Activated naive CD4-positive, alpha-beta T cell (primary cell): Measurements from ENCODE around the gene SPRYD3.
"Not testable (repeated sequence)": the region's sequence is repeated elsewhere in the genome, so short reads cannot be mapped to it uniquely, and the experiment has no call there.

Experiments used
- DNase-seq, 4 experiments: peaks; one replicate each; lab custom pipeline; 2025; lab: John Stamatoyannopoulos, UW

SPRYD3 gene

DNA sequence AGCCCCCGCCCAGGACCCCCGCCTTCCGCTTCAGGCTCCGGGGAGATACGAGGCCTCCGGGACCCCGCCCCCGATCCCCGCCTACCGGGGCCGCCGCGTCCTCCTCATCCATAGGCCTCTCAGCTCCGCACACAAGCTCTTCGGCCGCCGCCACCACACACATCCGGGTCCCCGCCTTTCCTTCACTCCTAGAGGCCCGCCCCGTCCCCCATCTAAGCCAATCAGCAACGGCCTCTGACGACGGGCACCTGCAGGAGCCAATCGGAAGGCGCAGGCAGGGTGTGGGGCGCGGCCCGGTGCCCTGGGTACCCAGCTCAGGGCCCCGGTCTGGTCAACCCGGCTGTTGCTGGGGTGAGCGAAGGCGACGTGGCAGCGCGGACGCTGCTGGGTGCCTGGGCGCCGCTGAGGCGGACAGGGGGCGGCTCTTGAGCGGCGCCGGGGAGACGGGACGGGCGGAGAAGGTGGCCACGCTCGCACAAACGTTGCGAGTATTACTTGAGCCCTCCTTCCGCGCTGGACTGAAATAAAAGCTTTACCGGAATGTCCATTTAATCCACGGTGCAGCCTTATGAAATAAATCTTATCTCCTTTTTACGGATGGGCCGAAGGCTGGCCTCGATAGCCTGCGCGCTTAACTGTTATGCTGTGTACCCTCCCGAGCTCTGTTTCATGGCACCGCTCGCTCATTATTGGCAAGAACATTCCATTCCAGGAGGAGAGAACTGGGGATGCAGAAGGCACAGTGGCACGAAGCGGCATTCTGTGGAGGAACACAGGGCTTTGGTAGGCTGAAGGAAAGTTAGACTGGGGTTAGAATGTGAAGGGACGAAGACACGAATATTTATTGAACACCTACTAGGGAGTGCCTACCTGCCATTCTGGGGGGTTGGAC, at the start of gene SPRYD3:
TSS of gene SPRYD3 (minus strand) at position 165 of the 892 bp plus-strand sequence. CDS start at position 108, 57 bp downstream.
- DNase-seq = peak; percentile 92 to 95 (median 94)

DNA sequence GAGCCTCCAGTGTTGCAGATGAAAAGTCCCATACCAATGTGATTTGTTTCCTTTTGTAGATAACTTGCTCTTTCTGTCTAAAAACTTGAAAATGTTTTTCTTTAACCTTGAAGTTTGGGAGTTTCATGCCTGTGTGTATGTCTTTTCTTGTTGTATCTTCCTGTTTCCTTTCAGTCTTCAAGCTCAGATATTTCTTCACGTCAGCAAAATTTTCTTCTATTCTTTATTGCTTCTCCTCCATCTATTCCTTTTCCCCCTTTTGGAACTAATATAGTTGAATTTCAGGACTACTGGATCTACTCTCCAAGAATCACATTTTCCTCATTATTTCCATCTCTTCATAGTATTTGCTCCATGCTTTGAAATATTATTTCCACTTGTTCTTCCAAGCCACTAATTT, 48.0 kb upstream of the SPRYD3 start:
- no peak for DNase-seq

GRCh38 chr12:53124352-53124723, 45.1 kb upstream of the SPRYD3 start:
- no peak for DNase-seq

DNA sequence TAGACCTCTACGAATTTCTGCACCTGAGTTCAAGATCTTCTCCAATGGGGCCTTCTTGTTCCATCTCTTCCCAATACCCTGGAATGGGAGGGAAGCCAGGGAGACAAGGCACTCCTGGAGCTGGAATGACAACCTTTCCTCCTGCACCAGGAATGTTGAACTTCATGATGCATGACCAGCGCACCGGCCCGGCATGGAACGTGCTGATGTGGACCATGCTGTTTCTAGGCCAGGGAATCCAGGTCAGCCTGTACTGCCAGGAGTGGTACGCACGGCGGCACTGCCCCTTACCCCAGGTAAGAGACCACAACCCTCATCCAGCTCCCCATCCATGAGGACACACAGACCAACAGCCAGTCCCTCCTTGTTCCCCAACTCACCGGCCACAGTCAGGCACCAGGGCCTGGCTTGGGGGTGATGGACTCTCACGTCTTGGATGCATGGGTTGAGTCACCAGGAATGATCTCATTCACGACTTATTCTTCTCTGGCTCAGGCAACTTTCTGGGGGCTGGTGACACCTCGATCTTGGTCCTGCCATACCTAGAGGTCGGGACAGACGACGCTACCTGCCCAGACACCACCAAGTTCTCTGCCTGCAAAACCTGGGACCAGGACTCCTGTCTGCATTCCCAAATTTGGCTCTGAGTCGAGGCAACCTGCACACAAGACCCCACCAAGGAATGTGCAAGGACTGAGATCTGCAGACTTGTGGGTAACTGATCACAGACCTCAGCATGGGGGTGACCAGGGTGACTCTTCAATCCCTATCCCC, 44.6 kb upstream of the SPRYD3 start:
- no peak for DNase-seq

- DNase-seq = no peak
Observed at GRCh38 chr12:53122961-53123468, 43.8 kb upstream of the SPRYD3 start.

- no peak for DNase-seq
Observed at GRCh38 chr12:53120685-53121525, 41.7 kb upstream of the SPRYD3 start.

GRCh38 chr12:53118751-53119300, 39.6 kb upstream of the SPRYD3 start:
- no peak for DNase-seq

GRCh38 chr12:53115891-53116648, 36.9 kb upstream of the SPRYD3 start:
- no peak for DNase-seq

GRCh38 chr12:53115112-53115890, 36.1 kb upstream of the SPRYD3 start:
- DNase-seq = no peak

DNA sequence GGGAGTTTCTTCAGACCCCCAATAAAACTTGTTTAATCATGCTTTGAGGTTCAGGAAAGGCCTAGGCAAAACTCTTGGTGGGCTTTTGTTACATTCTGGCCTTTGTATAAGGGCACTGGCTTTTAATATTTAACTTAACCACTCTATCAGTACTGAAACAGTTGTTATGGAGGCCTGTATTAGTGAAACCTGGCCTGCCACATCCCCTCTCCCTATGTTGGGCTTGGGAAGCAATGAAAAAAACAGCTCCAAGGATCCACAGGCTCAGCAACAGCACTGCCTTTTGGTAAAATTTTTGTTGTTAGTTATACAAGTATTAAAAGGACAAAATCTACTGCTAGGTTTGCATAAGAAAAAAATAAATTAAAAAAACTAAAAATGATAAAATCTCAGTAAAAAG, 34.8 kb upstream of the SPRYD3 start:
- DNase-seq = no peak

- DNase-seq = no peak
Observed at GRCh38 chr12:53113136-53113705, 34.0 kb upstream of the SPRYD3 start.

GRCh38 chr12:53112431-53112830, 33.2 kb upstream of the SPRYD3 start:
- not testable (repeated sequence) for DNase-seq

GRCh38 chr12:53107122-53107521, 27.9 kb upstream of the SPRYD3 start:
- no peak for DNase-seq

DNA sequence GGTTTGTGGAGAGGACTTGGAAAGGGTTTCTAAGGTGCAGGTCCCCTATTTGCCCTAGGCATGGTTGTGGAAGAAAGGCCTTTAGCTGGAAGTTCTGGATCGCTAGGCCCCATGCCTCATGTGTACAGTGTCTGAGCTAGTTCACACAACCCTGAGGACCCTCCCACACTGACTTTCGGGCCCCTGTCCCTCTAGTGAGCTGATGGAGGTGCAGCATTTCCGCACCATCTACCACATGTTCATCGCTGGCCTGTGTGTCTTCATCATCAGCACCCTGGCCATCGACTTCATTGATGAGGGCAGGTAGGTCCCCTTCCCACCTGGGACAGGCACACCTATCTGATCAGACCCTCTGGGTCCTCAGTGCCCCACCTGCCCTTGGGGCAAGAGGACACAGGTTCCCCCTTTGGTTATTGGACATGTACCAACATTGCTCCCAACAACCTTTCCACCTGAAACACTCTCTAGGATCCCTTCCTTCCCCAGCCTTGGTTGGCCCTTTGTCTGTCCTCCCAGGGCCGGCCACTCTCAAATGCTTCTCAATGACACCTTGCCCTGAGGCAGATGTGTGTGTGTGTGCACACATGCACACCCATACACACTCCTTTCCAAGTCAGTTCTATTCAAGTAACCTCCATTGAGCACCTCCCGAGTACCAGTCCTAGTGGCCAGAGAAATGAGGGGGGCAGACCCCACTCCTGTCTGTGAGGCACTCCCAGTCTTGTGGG, 26.7 kb upstream of the SPRYD3 start:
- no peak for DNase-seq

DNA sequence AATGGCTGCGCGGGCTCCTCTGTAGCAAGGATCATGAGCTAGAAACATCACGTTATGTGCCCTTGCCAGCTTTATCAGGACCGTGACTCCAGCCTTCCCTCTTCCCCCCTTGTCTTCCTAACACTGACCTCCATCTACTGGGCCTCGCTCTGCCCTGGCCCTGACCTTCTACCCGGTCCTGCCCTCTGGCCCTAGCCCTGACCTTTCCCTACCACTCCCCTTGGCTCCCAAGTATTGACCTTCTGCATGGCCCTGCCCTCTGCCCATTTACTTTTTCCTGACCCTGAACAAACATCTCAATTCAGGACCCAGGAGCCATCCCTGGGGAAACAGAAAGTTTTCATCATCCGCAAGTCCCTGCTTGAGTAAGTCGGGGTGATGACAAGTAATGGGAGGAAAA, 26.1 kb upstream of the SPRYD3 start:
- DNase-seq = no peak

DNA sequence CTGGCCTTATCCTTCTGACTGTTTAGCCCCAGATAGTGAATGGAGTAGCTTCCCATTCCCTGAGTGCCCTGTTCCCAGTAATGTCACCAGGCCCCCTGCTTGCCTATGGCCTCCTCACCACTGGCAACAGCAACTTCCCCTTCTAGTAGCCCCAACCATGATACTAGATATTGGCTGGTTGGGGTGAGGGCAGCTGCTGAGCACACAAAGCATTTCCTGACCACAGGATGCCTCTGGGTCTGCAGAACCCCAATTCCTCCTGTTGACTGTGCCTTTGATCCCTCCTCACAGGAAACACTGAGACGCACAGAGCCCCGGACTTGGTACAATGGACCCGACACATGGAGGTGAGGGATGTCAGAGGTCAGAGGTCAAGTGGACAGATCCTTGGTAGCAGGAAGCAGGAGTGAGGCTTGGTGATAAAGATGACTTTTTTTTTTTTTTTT, 24.7 kb upstream of the SPRYD3 start:
- DNase-seq = no peak

DNA sequence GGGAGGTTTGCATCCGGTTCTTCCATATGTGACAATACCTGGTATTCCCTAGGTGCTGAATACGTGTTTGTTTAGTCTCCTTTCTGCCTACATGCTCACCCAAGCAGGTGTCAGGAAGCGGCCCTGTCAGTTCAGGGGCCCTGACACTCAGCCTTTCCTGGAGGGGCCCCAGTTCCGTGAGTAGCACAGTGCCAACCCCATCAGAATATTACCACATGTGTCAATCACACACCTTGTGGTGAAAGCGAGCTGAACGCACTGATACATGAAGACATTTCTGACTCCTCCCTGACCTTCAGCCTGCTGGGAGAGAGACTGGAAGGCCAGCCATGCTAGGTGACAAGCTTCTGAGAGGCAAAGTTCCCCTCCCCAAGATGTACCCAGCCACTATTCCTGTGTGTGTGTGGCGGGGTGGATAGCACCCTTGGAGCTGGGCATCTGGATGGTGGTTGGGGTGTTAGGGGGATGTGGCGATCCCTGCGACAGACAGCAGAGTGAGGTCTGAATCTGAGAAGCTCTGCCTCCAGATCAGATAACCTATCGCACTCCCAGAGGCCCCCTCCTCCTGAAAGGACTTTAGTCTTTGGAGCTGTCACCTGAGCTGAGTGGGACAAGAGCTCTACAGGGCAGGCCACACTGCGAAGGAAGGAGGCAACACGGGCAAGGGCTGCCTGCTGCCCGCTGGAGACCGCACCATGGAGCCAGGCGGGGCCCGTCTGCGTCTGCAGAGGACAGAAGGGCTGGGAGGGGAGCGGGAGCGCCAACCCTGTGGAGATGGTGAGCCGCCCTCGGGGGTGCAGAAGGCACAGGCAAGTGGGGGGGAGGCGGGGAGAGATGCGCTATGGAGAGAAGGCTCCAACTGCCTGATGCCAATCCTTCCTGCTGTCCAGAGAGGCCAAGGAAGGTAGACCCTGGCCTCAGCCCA, 24.0 kb upstream of the SPRYD3 start, which contains the start of gene SOAT2:
TSS of gene SOAT2 (plus strand) at position 604 of the 925 bp plus-strand sequence. CDS start at position 696, 92 bp downstream.
- peak in 1 of 4 experiments; percentile 21 for DNase-seq
